GM18520 (cell line): Measurements from ENCODE around the gene SPDL1.
A peak's percentile ranks its signal among the peaks of the same experiment; 100 is the strongest.

Experiments
- ATAC-seq: cut with Tn5 transposase; IDR thresholded peaks from one replicate; pipeline ENCODE4 v1.9.1; 2021; ENCODE audit not compliant: unreplicated experiment

SPDL1 gene, protein sequence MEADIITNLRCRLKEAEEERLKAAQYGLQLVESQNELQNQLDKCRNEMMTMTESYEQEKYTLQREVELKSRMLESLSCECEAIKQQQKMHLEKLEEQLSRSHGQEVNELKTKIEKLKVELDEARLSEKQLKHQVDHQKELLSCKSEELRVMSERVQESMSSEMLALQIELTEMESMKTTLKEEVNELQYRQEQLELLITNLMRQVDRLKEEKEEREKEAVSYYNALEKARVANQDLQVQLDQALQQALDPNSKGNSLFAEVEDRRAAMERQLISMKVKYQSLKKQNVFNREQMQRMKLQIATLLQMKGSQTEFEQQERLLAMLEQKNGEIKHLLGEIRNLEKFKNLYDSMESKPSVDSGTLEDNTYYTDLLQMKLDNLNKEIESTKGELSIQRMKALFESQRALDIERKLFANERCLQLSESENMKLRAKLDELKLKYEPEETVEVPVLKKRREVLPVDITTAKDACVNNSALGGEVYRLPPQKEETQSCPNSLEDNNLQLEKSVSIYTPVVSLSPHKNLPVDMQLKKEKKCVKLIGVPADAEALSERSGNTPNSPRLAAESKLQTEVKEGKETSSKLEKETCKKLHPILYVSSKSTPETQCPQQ

GRCh38 chr5:169583424-169584220, at the start of gene SPDL1:
Gene SPDL1 (plus strand): TSS chr5:169583773. CDS start chr5:169588417, 4,644 bp downstream.
- ATAC-seq: peak; percentile 74

- ATAC-seq: no peak
Observed at GRCh38 chr5:169534311-169534880, 49.2 kb upstream of the SPDL1 start.

GRCh38 chr5:169534939-169535338, 48.6 kb upstream of the SPDL1 start:
- ATAC-seq: no peak

DNA sequence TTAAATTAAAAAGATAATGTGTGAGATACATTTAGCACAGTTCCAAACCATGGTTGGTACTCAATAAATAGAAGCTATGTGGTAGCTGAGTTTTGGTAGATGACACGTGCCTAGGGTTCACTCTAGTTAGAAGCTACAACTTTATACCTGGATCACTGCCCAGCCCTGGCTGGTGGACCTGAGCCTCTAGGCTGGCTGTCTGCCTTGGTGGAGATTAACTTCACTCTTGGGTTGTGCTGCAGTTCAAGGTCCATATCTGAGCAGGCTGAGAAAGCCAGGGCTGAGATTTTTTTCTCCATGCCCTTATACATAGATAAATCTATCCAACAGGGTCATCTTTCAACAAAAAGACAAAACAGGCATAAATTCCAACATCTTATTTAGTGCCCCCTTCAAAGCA, 44.6 kb upstream of the SPDL1 start:
- no peak for ATAC-seq

GRCh38 chr5:169542811-169543210, 40.8 kb upstream of the SPDL1 start:
- no peak for ATAC-seq

DNA sequence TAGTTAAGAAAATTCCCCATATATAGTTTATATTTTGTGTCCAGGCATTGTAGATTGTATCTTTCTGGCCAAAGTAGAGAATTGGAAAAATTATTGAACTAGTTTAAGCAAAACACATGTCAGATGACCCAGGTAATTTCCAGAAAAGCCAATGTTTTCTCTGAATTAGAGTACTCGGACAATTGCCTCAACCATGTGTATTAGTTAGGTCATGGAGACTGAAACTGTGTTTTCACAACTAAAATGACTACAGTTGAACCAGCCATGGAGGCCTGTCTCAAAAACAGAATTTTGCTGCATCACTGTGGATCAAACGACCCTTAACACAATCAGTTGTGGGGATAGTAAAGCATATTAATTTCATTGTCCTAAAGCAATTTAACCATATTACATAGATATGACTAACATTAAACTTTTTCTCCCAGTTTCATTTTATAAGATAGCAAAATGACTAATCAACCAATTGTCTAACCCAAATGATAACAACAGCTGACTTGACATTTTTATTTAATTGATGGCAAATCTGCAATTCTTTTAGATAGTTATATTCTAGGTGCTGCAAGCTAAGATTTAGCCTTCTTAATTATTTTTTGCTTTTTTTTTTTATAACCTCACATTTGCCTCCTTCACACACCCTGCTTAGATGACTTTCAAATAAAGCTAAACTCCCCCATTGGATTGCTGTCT, 39.2 kb upstream of the SPDL1 start:
- ATAC-seq: no peak

- ATAC-seq: peak; percentile 85
Observed at GRCh38 chr5:169545762-169546161, 37.8 kb upstream of the SPDL1 start.

DNA sequence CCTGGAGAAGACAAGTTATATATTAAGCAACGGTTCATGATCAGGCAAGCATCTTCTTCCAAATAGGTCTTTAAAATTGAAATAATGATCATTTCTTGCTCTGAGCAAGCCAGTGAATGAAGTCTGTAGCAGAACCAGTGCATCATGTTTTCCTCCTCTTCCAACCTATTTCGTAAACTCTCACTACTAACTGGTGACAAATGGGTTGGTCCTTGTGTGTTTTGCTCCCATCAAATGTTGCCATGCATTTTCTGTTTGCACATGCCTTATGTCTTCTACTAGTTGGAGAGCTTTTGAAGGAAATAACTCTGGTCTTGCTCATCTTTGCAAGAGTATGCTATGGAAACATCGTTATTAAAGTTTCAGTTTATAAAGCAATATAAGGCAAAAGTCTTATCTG, 37.2 kb upstream of the SPDL1 start:
- ATAC-seq: no peak

DNA sequence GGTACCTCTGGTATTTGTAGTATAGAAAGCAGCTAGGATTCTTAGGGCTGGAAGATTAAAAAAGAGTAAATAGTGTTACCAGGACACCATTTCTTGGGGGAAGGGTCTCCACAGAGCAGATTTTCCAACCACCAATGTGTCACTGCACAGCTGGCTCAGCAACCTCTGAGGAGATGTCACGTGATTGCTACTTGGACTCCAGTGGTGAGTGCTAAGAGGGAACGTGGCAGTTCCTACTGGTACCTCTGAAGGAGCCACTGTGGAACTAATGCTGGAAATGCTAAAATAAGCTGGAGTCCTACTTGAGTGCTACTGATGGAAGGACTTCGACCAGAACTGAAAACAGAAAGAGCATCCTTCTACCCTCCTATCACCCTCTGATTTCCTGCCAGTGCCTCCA, 36.1 kb upstream of the SPDL1 start:
- no peak for ATAC-seq

DNA sequence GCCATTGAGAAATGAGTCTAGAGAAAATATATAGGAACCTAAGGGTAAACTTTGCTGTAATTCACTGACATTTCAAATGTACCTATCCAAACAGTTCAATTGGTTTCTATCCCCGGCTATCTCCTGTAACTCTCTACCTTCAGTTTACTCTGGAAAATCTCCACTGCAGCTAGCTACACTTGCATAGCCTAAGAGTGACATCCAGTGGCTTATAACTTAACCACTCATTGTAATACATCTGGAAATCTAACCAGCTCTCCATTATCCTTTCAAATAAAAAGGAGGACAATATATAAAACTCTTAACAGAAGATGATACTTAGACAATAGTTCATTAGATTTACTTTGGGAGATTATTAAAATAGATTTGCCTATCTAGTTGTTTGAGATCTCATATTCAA, 35.3 kb upstream of the SPDL1 start:
- no peak for ATAC-seq

DNA sequence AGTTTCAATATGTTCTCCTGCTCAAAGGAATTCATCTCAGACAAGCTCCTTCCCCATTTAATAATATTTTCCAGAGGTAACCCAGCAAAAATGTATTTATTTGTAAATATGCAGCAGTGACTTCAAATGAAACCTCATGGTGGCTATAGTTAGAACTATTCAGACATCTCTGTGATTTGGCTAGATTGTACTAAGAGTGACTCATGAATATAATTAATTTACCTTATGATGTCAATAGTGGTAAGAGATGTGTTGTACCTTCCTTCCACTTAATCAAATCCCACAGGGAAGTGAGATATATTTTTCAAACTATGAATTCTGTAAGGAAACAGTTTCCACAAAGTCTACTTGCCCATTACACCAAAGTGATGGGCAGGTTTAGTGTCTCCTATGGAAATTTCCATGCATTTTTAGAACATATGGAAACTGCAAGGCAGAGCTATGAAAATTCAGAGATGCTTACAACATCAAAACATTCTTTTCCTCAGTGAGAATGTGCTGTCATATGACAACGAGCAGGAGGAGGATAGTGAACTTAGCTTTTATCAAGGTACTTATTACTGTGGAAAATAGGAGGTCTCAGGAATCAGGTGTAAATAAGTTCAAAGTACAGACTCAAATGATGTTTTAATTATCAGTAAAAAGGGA, 34.0 kb upstream of the SPDL1 start:
- ATAC-seq: no peak

GRCh38 chr5:169550227-169550626, 33.3 kb upstream of the SPDL1 start:
- ATAC-seq: no peak

- ATAC-seq: no peak
Observed at GRCh38 chr5:169551146-169551545, 32.4 kb upstream of the SPDL1 start.

- ATAC-seq: no peak
Observed at GRCh38 chr5:169551696-169552095, 31.9 kb upstream of the SPDL1 start.

DNA sequence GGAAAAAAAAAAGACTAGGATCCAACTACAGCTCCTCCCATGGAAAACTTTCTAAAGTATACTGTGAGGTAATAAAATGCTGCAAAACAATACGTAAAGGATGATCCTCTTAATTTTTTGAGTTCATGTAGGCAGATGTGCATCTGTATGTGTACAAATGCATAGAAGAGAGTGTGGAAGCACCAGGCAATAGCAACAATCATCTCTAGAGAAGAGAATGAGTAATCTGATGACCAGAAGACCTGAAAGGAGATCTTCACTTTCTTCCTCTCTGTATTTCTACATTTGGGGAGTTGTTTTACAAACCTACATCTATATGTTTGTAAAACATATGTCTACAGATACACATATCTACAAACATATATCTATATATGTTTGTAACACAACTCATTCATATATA, 29.3 kb upstream of the SPDL1 start:
- ATAC-seq: peak; percentile 76

- ATAC-seq: no peak
Observed at GRCh38 chr5:169557838-169558237, 25.7 kb upstream of the SPDL1 start.

- ATAC-seq: no peak
Observed at GRCh38 chr5:169561893-169562292, 21.7 kb upstream of the SPDL1 start.

GRCh38 chr5:169563369-169563768, 20.2 kb upstream of the SPDL1 start:
- no peak for ATAC-seq

- ATAC-seq: no peak
Observed at GRCh38 chr5:169566202-169566601, 17.4 kb upstream of the SPDL1 start.

- no peak for ATAC-seq
Observed at GRCh38 chr5:169567079-169567478, 16.5 kb upstream of the SPDL1 start.
